OCI-M1 (cell line): ENCODE data around the gene EPHB3.

Experiments used
- DNase-seq: peaks from one replicate; lab custom pipeline; 2025; lab: John Stamatoyannopoulos, UW

EPHB3 gene

GRCh38 chr3:184581331-184581855 is 19.8 kb downstream of the EPHB3 start:
- DNase-seq = no peak

GRCh38 chr3:184582646-184583577 is 21.3 kb downstream of the EPHB3 start:
- DNase-seq = no peak

- DNase-seq = no peak
Observed at GRCh38 chr3:184583578-184584451, 22.2 kb downstream of the EPHB3 start.

- DNase-seq = no peak
Observed at GRCh38 chr3:184584464-184584891, 22.9 kb downstream of the EPHB3 start.

- DNase-seq = no peak
Observed at GRCh38 chr3:184585545-184585944, 24.0 kb downstream of the EPHB3 start.

- DNase-seq = no peak
Observed at GRCh38 chr3:184586851-184587250, 25.3 kb downstream of the EPHB3 start.

- DNase-seq = no peak
Observed at GRCh38 chr3:184588776-184589175, 27.2 kb downstream of the EPHB3 start.

GRCh38 chr3:184590795-184591194 is 29.2 kb downstream of the EPHB3 start:
- DNase-seq = no peak

- no peak for DNase-seq
Observed at GRCh38 chr3:184591789-184592188, 30.2 kb downstream of the EPHB3 start.

- no peak for DNase-seq
Observed at GRCh38 chr3:184592371-184593219, 31.0 kb downstream of the EPHB3 start.

- DNase-seq = no peak
Observed at GRCh38 chr3:184593220-184593927, 31.8 kb downstream of the EPHB3 start.

- DNase-seq = no peak
Observed at GRCh38 chr3:184593928-184594303, 32.3 kb downstream of the EPHB3 start.

GRCh38 chr3:184594371-184595001 is 32.9 kb downstream of the EPHB3 start:
- no peak for DNase-seq

GRCh38 chr3:184595726-184596125 is 34.1 kb downstream of the EPHB3 start:
- DNase-seq = no peak

- no peak for DNase-seq
Observed at GRCh38 chr3:184596233-184596632, 34.6 kb downstream of the EPHB3 start.

- no peak for DNase-seq
Observed at GRCh38 chr3:184596886-184597575, 35.4 kb downstream of the EPHB3 start.

GRCh38 chr3:184597829-184598573 is 36.4 kb downstream of the EPHB3 start:
- no peak for DNase-seq

- DNase-seq = no peak
Observed at GRCh38 chr3:184598574-184598927, 37.0 kb downstream of the EPHB3 start.

GRCh38 chr3:184599143-184599542 is 37.6 kb downstream of the EPHB3 start:
- no peak for DNase-seq
